Posterior vena cava (tissue), 2 donors: ENCODE data around the gene LRRC4C. TPM values are rescaled to one million over a fixed set of nuclear protein-coding genes. Genes with fewer than 3 reads are reported as not detected.

Experiments used
- DNase-seq: peaks from one replicate; pipeline ENCODE4 v3.0.0-alpha.2; 2020; ENCODE audit warnings: low spot score
- intact Hi-C, 2 donors: fragments of 100-400 bp; cut with DNase I; formaldehyde crosslinking; loops; one replicate each; pipeline versions ENCODE4 v1.14.1 to v1.14.2; 2022 to 2023
- total RNA-seq, 2 donors: library from RNA; stranded (reverse); fragmentation: NEBNext Ultra II Directional; extraction: Animal tissue kit (Norgen Biotek cat#: 25700); gene quantifications; one replicate each; pipeline ENCODE4 v1.2.1, GENCODE V29; 2021
- donor health status: DM: yes; HTN: yes; CAD: no.
- donor health status: DM: yes; HTN: yes; CAD: no.

The LRRC4C gene
- total RNA-seq, 2 donors from 2014 or later, result 0.48 to 0.69 TPM

GRCh38 chr11:41282395-41282794 lies 177.1 kb downstream of the LRRC4C start:
- intact Hi-C loops, result no loop called here
- DNase-seq, result no peak

- intact Hi-C loops, result no loop called here
- DNase-seq, result no peak
Observed at GRCh38 chr11:41281131-41281742, 178.2 kb downstream of the LRRC4C start.

GRCh38 chr11:41274831-41275230 lies 184.6 kb downstream of the LRRC4C start:
- DNase-seq, result no peak
- intact Hi-C loops, result no loop called here

GRCh38 chr11:41273908-41274307 lies 185.5 kb downstream of the LRRC4C start:
- intact Hi-C loops, result no loop called here
- DNase-seq, result no peak

GRCh38 chr11:41267451-41267850 lies 192.0 kb downstream of the LRRC4C start:
- no peak for DNase-seq
- intact Hi-C loops, result no loop called here

- DNase-seq, result no peak
- intact Hi-C loops, result no loop called here
Observed at GRCh38 chr11:41256041-41256440, 203.4 kb downstream of the LRRC4C start.

- intact Hi-C loops, result no loop called here
- DNase-seq, result no peak
Observed at GRCh38 chr11:41254966-41255365, 204.5 kb downstream of the LRRC4C start.

- intact Hi-C loops, result no loop called here
- DNase-seq, result no peak
Observed at GRCh38 chr11:41250408-41250935, 209.0 kb downstream of the LRRC4C start.

GRCh38 chr11:41247621-41248020 lies 211.8 kb downstream of the LRRC4C start:
- no peak for DNase-seq
- intact Hi-C loops, result no loop called here

- intact Hi-C loops, result no loop called here
- peak; percentile 70 for DNase-seq
Observed at GRCh38 chr11:41246399-41246745, 213.1 kb downstream of the LRRC4C start.

GRCh38 chr11:41245704-41246398 lies 213.6 kb downstream of the LRRC4C start:
- intact Hi-C loops, result no loop called here
- peak; percentile 55 for DNase-seq

GRCh38 chr11:41245184-41245583 lies 214.3 kb downstream of the LRRC4C start:
- peak; percentile 67 for DNase-seq
- intact Hi-C loops, result no loop called here

- intact Hi-C loops, result no loop called here
- no peak for DNase-seq
Observed at GRCh38 chr11:41237382-41237781, 222.1 kb downstream of the LRRC4C start.

- intact Hi-C loops, result no loop called here
- DNase-seq, result no peak
Observed at GRCh38 chr11:41235668-41236067, 223.8 kb downstream of the LRRC4C start.

GRCh38 chr11:41225856-41226633 lies 233.4 kb downstream of the LRRC4C start:
- DNase-seq, result no peak
- intact Hi-C loops, result no loop called here

GRCh38 chr11:41222236-41222635 lies 237.2 kb downstream of the LRRC4C start:
- intact Hi-C loops, result no loop called here
- DNase-seq, result no peak

- intact Hi-C loops, result no loop called here
- no peak for DNase-seq
Observed at GRCh38 chr11:41206388-41206787, 253.1 kb downstream of the LRRC4C start.

GRCh38 chr11:41201156-41201555 lies 258.3 kb downstream of the LRRC4C start:
- intact Hi-C loops, result no loop called here

GRCh38 chr11:41190437-41191082 lies 268.9 kb downstream of the LRRC4C start:
- no peak for DNase-seq
- intact Hi-C loops, result no loop called here

More at GRCh38 chr11:41201156-41201555, 258.3 kb downstream of the LRRC4C start:
- no peak for DNase-seq
